ENCODE measurements around the gene RAPGEF5.

Gene RAPGEF5

DNA sequence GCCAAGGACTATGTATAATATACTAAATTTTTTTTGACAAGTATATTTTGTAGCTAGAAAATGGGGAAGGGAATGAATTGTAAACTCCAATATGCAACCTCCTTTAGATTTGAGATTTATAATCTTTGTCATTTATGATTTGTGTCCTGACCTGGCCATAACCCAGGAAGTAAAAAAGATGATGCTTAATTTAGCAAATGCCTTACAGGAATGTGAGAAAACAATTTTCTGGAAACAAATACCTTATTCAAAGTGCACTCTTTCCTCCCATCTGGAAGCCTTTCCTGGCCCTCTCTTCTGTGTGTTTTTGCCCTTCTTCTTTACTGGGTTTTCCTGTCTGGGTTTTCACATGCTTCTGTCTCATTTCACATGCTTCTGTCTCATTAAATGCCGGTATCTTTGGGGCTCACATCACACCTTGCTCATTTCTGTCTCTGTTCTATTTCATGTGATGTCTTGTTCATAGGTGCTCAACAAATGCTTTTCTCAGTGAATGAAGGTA lies 149.2 kb downstream of the RAPGEF5 start:
- TF ChIP-seq JUND (IDR thresholded peaks at IDR 0.05; ENCODE audit: low read depth): no peak
- DNase-seq (ENCODE audit: low read depth in 1 of 2, low spot score in 1 of 2): no peak
- in situ Hi-C loops (cut with HindIII; ENCODE audit: low pct_unique_long_range_greater_than_20kb, low sequenced_read_pairs): no loop called here

GRCh38 chr7:22205631-22206030 lies 151.3 kb downstream of the RAPGEF5 start:
- in situ Hi-C loops (cut with HindIII; ENCODE audit: low pct_unique_long_range_greater_than_20kb, low sequenced_read_pairs): no loop called here
- no peak for TF ChIP-seq JUND (IDR thresholded peaks at IDR 0.05; ENCODE audit: low read depth)
- no peak for DNase-seq (ENCODE audit: low read depth in 1 of 2, low spot score in 1 of 2)

DNA sequence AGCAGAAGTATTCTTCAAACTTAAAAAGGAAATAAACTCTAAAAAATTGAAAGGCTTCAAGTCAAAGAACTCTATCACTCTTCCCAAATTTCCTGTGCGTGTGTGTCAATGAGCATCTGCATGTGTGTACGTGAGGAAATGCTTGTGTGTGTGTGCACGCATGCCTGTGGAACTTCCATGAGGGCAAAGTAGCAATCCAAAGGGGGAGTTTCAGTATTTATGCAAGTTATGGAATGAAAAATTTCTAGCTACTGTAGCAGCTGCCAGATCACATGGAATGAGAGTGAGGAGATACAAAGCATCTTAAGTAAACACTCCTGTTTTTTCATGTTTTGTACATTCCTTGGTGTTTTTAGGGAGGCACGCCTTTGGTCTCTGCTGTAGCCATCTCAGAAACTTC lies 152.6 kb downstream of the RAPGEF5 start:
- in situ Hi-C loops (cut with HindIII; ENCODE audit: low pct_unique_long_range_greater_than_20kb, low sequenced_read_pairs): no loop called here
- no peak for TF ChIP-seq JUND (IDR thresholded peaks at IDR 0.05; ENCODE audit: low read depth)
- DNase-seq (ENCODE audit: low read depth in 1 of 2, low spot score in 1 of 2): no peak

- in situ Hi-C loops (cut with HindIII; ENCODE audit: low pct_unique_long_range_greater_than_20kb, low sequenced_read_pairs): no loop called here
- no peak for TF ChIP-seq JUND (IDR thresholded peaks at IDR 0.05; ENCODE audit: low read depth)
- no peak for DNase-seq (ENCODE audit: low read depth in 1 of 2, low spot score in 1 of 2)
Observed at GRCh38 chr7:22202141-22202540, 154.8 kb downstream of the RAPGEF5 start.

GRCh38 chr7:22201186-22201880 lies 155.6 kb downstream of the RAPGEF5 start:
- in situ Hi-C loops (cut with HindIII; ENCODE audit: low pct_unique_long_range_greater_than_20kb, low sequenced_read_pairs): no loop called here
- no peak for TF ChIP-seq JUND (IDR thresholded peaks at IDR 0.05; ENCODE audit: low read depth)
- DNase-seq (ENCODE audit: low read depth in 1 of 2, low spot score in 1 of 2): no peak

- no peak for TF ChIP-seq JUND (IDR thresholded peaks at IDR 0.05; ENCODE audit: low read depth)
- in situ Hi-C loops (cut with HindIII; ENCODE audit: low pct_unique_long_range_greater_than_20kb, low sequenced_read_pairs): no loop called here
- no peak for DNase-seq (ENCODE audit: low read depth in 1 of 2, low spot score in 1 of 2)
Observed at GRCh38 chr7:22200777-22201176, 156.2 kb downstream of the RAPGEF5 start.

GRCh38 chr7:22200238-22200637 lies 156.7 kb downstream of the RAPGEF5 start:
- no peak for DNase-seq (ENCODE audit: low read depth in 1 of 2, low spot score in 1 of 2)
- TF ChIP-seq JUND (IDR thresholded peaks at IDR 0.05; ENCODE audit: low read depth): no peak
- in situ Hi-C loops (cut with HindIII; ENCODE audit: low pct_unique_long_range_greater_than_20kb, low sequenced_read_pairs): no loop called here

DNA sequence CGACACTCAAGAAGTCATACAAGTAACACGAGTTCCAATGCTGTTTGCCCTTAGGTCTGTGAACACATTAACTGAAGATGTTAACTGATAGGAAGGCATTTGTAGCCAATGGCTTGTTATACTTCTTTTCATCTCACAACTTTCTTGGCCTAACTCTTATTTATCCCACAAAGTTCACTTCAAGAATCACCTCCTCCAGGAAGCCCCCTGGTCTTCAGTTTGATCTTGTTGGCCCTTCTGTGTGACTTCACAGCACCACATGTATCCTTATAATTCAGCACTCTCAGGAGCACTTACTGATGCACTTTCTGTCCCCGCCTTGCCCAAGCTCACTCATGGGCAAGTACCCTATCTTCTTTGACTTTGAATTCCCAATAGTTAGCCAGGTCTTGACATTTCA lies 159.6 kb downstream of the RAPGEF5 start:
- in situ Hi-C loops (cut with HindIII; ENCODE audit: low pct_unique_long_range_greater_than_20kb, low sequenced_read_pairs): no loop called here
- peak in 1 of 2 experiments; percentile 86 for DNase-seq (ENCODE audit: low read depth in 1 of 2, low spot score in 1 of 2)
- no peak for TF ChIP-seq JUND (IDR thresholded peaks at IDR 0.05; ENCODE audit: low read depth)

GRCh38 chr7:22196429-22196828 lies 160.5 kb downstream of the RAPGEF5 start:
- in situ Hi-C loops (cut with HindIII; ENCODE audit: low pct_unique_long_range_greater_than_20kb, low sequenced_read_pairs): no loop called here
- no peak for TF ChIP-seq JUND (IDR thresholded peaks at IDR 0.05; ENCODE audit: low read depth)

DNA sequence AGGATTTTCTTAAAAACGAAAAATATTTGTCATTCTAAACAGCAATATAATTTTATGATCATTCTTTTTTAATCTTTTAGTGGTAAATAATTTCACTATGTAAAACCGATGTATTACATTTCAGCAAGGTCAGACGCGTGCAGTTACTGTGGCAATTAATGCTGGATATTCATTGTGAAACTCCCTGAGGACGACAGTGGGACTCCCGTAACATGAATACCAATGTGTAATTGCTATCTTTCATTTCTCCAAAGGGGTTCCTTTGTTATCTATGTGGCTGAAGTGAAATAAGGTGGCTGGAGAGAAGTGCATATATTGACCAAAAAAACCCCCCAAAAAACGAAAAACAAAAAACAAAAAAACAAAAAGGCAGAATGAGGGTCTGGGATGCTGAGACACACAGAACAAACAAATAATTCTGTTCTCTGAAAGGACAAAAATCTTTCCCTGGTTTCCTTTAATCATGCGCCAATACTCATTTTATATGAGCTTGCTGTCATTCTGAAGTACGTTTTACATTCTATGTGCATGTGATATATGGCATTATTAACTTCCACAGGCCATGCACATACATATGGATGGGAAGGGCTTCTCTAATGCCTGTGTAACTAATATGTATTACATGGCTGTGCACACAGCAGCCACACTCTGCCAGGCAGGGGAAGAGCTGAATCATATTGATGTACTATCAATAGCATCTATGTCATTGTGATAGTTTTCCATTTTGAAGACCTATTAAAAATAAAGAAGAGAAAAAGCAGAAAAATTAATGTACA lies 161.4 kb downstream of the RAPGEF5 start:
- DNase-seq (ENCODE audit: low read depth in 1 of 2, low spot score in 1 of 2): no peak
- in situ Hi-C loops (cut with HindIII; ENCODE audit: low pct_unique_long_range_greater_than_20kb, low sequenced_read_pairs): no loop called here
- TF ChIP-seq JUND (IDR thresholded peaks at IDR 0.05; ENCODE audit: low read depth): no peak

More at GRCh38 chr7:22196429-22196828, 160.5 kb downstream of the RAPGEF5 start:
- no peak for DNase-seq (ENCODE audit: low read depth in 1 of 2, low spot score in 1 of 2)

DNA sequence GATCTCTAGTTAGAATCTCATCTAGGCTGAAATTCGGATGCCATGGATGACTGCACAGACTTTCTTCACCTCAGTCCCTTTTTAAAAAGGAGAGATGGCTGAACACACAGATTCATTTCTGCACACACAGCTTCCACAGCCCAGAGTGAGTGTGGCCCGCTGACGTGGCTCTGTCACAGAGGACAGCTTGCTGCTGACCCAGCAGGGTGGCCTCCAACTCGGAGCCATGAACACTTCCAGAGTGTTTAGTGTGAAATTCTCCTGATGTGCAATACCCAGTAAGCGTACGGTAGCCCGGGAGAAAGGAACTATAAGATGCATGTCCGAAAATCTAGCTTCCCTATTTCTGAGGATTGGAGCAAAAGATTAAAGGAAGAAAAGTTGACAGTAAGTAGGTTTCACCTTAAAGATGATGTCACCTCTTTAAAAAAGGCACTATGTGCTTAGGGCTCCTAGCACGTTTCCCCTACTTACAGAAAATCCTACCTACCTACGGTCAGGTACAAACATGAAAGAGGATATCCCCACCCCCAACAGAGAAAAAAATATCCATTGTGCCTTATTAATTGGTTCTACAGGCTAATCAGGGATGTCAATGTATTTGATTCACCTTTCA lies 162.2 kb downstream of the RAPGEF5 start:
- DNase-seq (ENCODE audit: low read depth in 1 of 2, low spot score in 1 of 2): no peak
- in situ Hi-C loops (cut with HindIII; ENCODE audit: low pct_unique_long_range_greater_than_20kb, low sequenced_read_pairs): no loop called here
- no peak for TF ChIP-seq JUND (IDR thresholded peaks at IDR 0.05; ENCODE audit: low read depth)

GRCh38 chr7:22193450-22193983 lies 163.4 kb downstream of the RAPGEF5 start:
- no peak for TF ChIP-seq JUND (IDR thresholded peaks at IDR 0.05; ENCODE audit: low read depth)
- in situ Hi-C loops (cut with HindIII; ENCODE audit: low pct_unique_long_range_greater_than_20kb, low sequenced_read_pairs): no loop called here
- no peak for DNase-seq (ENCODE audit: low read depth in 1 of 2, low spot score in 1 of 2)

- in situ Hi-C loops (cut with HindIII; ENCODE audit: low pct_unique_long_range_greater_than_20kb, low sequenced_read_pairs): no loop called here
- no peak for DNase-seq (ENCODE audit: low read depth in 1 of 2, low spot score in 1 of 2)
- TF ChIP-seq JUND (IDR thresholded peaks at IDR 0.05; ENCODE audit: low read depth): no peak
Observed at GRCh38 chr7:22192801-22193200, 164.2 kb downstream of the RAPGEF5 start.

Measured in T47D (cell line).